HG03378 (cell line): ENCODE results near the gene ZNF765.
"Not testable (repeated sequence)": the region's sequence is repeated elsewhere in the genome, so short reads cannot be mapped to it uniquely, and the experiment has no call there.

Source experiments
- ATAC-seq: cut with Tn5 transposase; IDR thresholded peaks from one replicate; pipeline ENCODE4 v1.9.1; 2021; ENCODE audit warnings: mild to moderate bottlenecking, moderate library complexity; ENCODE audit not compliant: unreplicated experiment

The ZNF765 gene

DNA sequence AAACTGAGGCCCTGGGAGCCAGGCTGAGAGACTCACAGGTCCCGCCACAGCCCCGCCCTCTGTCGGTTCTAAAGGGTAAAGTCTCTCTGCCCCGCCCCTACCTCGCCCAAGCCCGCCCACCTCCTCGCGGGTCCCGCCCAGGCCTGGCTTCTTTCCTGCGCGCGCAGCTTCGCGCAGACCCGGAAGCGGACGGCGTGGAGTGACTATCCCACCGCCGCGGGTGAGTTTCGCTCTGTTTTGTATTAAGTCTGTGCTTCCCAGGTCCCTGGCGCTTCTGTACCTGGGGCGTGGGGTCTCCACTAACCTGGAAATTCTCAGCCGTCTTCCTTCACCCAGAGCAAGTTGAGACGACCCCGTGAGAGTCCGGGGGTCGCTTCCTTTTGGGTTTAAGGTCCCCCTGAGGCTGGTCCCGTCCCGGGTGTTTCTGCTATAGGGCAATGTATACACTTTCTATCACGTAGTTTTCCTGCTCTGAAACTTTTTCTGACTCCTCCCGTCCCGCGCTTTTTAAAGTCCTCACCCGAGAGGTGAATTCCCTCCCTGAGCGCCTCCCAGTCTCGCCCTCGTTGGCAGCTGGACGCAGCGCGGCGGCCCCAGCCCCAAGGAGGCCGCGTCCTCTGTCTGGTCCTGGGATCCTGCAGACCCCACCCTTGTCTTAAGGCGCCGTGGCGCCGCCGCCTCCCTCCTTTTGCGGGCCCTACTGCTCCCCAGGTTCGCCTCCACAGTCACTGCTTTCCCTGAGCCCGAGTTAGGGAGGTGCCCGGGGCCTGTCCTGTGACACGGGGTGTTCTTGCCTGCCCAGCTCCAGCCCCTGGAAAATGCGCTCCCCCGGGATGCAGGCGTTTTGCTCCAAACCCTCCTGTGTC, at the start of gene ZNF765:
TSS of gene ZNF765 (plus strand) at position 176 of the 866 bp plus-strand sequence. CDS start 2,867 bp downstream, outside the sequence.
- ATAC-seq, result no peak

DNA sequence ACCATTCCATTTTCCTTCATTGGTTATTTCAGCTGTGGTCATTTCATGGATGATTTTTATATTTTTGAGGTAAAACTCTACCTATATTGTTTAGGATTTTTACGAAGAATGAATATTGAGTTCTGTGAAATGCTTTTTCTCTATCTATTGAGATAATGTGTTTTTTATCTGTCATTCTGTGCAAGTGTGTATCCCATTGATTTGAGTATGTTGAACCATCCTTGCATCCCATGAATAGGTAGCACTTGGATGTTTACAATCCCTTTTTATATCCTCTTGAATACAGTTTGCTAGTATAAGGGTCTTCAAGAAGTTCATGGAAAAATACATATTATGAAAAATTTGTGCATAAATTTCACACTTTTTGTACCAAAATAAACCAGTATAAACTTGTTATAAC, 39.2 kb upstream of the ZNF765 start:
- ATAC-seq, result no peak

DNA sequence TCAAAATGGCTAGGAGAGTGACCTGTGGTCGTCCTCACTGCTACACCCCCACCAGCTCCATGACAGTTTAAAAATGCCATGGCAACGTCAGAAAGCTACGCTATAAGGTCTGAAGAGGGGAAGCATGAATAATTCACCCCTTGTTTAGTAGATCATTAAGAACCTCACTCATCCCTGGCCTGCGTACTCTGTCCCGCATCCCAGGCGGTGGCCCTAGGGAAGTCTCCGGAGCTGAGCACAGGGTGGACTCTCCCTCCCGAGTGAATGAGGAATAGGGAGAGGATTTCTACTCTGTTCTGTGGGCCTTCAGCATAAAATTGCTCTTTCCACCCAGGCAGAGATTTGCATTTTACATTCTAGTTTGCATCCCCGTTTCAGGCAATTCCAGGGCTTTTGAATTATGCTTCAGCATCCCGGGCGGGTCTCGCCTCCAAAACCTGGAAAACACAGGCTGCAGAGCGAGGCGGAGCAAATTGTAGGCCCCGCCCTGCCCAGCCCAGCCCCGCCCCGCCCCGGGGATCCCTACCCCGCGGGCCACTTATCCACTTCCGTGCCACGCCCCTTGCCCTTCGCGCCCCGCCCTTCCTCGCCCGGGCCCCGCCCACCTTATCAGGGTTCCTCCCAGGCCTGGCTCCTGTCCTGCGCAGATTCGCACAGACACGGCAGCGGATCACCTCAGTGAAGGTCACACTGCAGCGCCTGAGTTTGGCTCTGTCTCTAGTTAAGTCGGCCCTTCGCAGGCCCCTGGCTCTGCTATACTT, 36.9 kb upstream of the ZNF765 start:
- ATAC-seq, result no peak

DNA sequence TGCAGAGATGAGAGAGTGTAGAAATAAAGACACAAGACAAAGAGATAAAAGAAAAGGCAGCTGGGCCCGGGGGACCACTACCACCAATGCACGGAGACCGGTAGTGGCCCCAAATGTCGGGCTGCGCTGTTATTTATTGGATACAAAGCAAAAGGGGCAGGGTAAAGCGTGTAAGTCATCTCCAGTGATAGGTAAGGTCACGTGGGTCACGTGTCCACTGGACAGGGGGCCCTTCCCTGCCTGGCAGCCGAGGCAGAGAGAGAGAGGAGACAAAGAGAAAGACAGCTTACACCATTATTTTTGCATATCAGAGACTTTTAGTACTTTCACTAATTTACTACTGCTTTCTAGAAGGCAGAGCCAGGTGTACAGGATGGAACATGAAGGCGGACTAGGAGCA, 34.9 kb upstream of the ZNF765 start:
- not testable (repeated sequence) for ATAC-seq

DNA sequence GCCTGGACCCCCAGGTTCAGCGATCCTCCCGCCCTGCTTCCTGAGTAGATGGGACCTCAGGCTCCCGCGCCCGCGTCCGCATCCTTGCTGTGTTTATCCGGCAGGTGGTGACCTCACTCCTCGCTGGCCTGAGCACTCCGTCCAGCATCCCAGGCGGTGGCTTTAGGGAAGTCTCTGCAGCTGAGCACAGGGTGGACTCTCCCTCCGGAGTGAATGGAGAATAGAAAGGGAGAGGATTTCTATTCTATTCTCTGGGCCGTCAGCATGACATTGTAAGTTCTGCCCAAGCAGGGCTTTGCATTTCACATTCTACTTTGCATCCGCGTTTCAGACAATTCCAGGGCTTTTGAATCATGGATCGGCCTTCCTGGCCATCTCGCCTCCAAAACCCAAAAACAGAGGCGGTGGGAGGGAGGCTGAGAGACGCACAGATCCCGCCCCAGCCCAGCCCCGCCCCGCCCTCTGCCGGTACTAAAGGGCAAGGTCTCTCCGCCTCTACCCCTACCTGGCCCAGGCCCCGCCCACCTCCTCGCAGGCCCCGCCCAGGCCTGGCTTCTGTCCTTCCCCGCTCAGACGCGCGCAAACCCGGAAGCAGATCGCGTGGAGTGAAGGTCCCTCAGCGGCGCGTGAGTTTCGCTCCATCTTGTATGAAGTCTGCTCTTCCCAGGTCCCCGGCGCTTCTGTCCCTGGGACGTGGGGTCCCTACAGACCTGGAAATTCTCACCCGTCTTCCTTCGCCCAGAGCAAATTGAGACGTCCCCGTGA, 29.6 kb upstream of the ZNF765 start, which contains the start of gene ZNF525:
TSS of gene ZNF525 (plus strand) at position 572 of the 765 bp plus-strand sequence. CDS start 6,577 bp downstream, outside the sequence.
- peak; percentile 72 for ATAC-seq

DNA sequence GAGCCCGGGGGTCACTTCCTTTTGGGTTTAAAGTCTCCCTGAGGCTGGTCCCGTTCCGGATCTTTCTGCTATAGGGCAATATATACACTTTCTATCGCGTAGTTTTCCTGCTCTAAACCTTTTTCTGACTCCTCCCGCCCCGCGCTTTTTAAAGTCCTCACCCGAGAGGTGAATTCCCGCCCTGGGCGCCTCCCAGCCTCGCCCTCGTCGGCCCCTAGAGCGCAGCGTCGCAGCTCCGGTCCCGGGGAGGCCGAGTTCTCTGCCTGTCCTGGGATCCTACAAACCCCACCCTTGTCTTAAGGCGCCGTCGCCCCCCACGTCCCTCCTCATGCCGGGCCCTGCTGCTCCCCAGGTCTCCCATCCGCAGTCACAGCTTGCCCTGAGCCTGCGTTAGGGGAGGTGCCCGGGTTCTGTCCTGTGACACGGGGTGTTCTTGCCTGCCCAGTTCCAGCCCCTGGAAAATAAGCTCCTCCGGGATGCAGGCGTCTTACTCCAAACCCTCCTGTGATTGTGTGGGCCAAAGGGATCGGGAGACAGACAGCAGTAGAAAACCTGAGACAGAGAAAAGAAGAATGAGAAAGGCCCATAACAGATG, 29.0 kb upstream of the ZNF765 start:
- ATAC-seq, result peak; percentile 31

DNA sequence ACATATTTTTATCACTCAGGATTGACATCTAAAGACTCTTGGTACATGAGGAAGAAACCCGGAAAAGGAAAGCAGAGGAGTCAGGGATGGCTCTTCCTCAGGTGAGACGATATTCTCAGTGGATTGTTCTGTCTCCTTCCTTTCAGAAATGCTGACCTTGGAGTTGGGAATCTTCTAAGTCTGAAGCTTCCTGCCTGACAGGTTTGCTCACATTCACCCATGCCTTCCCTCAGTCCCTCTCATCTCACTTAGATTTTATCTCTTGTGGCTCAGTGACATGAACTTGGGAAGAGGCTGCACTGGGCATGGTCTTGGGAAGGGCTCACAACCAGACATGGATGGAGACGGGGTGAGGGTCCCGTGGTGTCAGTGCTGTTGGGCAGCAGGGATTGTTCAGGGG, 22.8 kb upstream of the ZNF765 start:
- ATAC-seq, result no peak

DNA sequence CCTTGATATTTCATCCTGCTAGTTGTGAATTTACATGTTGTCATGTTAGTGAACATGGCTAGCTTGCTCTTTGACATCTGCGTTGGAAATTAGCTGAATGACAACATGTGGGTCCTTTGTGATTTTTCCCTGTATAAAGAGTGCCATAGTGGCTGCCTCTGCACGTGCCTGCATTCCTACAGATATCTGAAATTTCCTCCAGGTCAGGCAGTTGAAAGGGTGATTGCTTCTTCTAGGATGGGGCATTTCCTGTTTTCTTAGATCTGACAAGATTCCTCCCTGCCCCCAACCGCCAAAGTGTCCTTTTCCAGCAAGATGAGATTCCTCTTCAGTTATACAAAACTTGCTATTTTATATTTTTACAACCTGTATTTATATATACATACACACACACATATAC, 20.7 kb upstream of the ZNF765 start:
- ATAC-seq, result no peak

DNA sequence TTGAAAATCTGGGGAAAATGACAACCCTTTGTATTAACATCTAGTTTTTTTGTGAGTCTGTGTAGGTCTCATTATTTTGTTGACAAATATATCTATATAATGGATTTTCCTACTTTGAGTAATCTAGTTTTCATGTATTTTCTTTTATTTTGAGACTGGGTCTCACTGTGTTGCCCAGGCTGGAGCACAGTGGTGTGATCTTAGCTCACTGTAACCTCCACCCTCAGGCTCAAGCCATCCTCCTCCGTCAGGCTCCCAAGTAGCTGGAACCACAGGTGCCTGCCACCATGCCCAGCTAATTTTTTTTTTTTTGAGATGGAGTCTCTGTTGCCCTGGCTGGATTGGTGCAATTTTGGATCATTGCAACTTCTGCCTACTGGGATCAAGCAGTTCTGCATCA, 20.2 kb upstream of the ZNF765 start:
- no peak for ATAC-seq

DNA sequence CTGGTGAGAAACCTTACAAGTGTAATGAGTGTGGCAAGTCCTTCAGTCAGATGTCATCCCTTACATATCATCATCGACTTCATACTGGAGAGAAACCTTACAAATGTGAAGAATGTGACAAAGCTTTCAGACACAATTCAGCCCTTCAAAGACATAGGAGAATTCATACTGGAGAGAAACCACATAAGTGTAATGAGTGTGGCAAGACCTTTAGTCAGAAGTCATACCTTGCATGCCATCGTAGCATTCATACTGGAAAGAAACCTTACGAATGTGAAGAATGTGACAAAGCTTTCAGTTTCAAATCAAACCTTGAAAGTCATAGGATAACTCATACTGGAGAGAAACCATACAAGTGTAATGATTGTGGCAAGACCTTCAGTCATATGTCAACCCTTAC, 13.6 kb upstream of the ZNF765 start:
- ATAC-seq, result no peak

DNA sequence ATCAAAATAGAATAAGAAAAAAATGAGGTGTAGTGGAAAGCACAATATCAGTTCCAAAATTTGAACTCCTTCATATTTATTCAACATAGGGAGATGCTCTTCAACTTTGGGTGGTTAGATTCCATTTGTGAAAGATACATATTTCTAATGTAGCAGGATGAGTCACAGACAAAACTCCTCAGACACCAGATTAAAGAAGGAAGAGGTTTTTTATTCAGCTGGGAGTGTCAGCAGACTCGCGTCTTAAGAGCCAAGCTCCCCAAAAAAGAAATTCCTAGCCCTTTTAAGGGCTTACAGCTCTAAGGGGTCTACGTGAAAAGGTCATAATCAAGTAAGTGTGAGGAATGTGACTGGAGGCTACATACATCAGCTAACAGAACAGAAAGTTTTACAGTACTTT, 6.8 kb upstream of the ZNF765 start:
- no peak for ATAC-seq

DNA sequence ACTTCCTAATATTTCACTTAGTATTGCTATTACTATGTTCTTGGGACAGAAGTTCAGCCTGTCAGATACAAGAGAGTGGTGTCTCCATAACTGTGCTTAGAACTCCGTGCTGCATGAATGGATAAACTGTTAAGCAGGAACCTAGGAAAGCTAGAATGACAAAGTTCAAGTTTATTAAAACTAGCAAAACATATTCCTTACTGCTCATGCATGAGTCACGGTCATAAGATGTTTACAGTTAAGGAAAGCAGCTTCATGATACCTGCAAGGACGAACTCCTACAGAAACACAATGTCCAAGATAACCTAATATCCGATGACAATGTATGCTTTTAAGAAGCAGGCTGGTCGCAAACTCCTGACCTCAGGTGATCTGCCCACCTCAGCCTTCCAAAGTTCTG, 6.0 kb upstream of the ZNF765 start:
- no peak for ATAC-seq

DNA sequence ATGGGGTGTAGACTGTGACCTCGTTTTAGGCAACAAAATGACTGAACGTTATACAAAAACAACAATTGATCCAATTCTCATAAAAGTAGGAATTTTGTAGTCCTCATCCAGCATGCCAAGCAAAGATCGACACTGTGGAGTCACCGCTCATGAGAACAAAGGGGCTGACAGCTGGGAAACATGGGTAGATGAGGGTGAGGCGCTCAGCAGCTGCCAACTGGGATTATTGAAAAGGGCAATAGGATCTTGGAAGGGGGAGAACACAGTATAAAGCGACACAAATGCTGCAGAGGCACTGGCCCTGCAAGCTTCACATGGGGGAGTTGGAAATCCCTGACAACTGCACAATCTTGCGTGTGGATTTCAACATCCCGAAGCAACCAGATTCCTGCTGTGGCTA, 5.4 kb upstream of the ZNF765 start:
- no peak for ATAC-seq

DNA sequence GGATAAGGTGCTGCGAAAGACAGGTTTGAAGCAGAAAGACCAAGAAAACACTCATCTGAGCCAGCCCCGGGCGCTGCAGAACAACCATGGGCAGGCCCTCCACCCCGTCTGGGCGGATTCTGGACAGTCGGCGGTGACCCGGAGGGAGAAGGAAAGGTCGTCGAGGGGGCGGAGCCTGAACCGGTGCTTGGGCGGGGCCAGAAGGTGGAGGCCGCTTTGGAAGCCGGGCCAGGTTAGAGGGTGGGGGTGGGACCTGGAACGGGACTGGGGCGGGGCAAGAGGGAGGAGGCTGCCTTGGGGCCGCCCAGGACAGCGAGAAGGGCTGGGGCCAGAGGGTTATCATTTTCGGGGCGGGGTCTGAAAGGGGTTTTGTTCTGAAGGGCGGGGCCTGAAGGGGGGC, 5.0 kb upstream of the ZNF765 start:
- no peak for ATAC-seq

DNA sequence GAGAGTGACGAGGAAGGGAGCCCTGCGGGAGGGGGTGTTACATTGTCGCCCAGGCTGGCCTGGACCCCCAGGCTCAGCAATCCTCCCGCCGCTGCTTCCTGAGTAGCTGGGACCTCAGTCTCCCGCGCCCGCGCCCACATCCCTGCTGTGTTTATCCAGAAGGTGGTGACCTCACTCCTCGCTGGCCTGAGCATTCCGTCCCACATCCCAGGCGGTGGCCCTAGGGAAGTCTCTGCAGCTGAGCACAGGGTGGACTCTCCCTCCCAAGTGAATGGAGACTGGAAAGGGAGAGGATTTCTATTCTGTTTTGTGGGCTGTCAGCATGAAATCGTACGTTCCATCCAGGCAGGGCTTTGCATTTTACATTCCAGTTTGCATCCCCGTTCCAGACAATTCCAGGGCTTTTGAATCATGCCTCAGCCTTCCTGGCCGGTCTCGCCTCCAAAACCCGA, 401 bp upstream of the ZNF765 start:
- no peak for ATAC-seq

DNA sequence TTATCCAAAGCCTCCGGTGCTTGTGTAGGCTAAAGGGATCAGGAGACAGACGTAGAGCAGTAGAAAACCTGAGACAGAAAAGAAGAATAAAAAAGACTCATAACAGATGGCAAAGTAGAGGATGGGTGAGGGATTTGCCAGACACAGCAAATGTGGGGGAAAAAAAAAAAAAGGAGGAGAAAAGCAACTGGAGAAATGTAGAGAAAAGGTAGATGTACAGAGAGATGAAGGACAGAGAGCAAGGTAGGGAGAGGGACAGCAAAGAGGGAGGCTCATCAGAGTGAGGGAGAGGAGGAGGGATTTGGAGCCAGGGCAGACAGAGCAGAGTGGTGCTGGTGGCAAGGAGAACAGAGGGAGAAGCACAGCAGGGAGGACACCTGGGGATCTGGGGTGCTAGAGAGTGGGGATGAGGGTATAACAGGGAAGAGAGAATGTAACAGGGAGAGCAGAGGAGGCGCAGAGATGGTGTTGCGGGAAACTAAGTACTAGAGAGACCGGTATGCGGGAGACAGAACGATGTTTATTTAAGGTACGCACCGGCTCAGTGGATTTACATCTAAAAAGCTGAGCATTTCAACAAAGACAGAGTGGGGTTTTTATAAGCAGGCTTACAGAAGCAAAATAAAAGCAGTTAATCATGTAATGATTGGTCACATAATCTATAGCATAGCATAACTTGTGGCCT, 1.0 kb downstream of the ZNF765 start:
- ATAC-seq, result not testable (repeated sequence)

DNA sequence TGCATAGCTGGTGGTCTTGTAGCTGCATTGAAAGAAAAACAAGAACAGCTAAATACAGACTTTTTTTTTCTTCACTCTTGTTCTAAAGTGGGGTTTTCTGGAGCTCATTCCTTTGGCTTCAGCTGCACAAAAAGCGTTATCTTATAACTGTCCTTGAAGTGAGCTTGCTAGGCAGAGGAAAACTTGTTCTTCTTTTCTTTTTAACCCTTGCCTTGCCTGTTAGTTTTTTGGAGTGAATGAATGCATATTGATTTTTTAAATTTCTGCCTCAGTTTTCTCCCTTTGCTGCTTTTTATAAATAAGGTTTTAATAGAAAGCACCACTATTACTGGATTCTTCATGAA, 1.5 kb downstream of the ZNF765 start:
- no peak for ATAC-seq

DNA sequence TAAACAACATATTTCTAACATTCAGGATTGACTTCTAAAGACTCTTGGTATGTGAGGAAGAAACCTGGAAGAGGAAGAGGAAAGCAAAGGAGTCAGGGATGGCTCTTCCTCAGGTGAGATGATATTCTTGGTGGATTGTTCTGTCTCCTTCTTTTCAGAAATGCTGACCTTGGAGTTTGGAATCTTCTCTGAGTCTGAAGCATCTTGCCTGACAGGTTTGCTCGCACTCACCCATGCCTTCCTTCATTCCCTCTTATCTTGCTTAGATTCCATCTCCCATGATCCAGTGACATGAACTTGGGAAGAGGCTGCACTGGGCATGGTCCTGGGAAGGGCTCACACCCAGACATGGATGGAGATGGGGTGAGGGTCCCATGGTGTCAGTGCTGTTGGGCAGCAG, 3.0 kb downstream of the ZNF765 start:
- not testable (repeated sequence) for ATAC-seq

DNA sequence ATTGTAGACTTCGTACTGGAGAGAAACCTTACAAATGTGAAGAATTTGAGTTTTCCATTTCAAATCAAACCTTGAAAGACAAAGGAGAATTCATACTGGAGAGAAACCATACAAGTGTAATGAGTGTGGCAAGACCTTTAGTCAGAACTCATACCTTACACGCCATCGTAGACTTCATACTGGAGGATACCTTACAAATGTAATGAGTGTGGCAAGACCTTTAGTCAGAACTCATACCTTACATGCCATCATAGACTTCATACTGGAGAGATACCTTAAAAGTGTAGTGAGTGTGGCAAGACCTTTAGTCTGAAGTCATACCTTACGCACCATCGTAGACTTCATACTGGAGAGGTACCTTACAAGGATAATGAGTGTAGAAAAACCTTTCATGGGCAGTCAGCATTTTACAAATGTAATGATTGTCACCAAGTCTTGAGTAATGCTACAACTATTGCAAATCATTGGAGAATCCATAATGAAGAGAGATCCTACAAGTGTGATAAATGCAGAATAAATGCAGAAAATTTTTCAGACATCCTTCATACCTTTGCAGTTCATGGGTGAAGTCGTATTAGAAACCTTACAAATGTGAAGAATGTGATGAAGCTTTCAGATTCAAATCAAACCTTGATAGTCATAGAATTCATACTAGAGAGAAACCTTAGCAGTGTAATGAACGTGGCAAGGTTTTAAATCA, 14.7 kb downstream of the ZNF765 start:
- ATAC-seq, result no peak
